ENCODE measurements around the gene GRIK5. TPM values are rescaled to one million over a fixed set of nuclear protein-coding genes. Genes with fewer than 3 reads are reported as not detected.
A peak's percentile ranks its signal among the peaks of the same experiment; 100 is the strongest.
"Not testable (repeated sequence)": the region's sequence is repeated elsewhere in the genome, so short reads cannot be mapped to it uniquely, and the experiment has no call there.

GRIK5 gene
- total RNA-seq, 2 experiments from 2014 or later, result 0.73 to 1.3 TPM

DNA sequence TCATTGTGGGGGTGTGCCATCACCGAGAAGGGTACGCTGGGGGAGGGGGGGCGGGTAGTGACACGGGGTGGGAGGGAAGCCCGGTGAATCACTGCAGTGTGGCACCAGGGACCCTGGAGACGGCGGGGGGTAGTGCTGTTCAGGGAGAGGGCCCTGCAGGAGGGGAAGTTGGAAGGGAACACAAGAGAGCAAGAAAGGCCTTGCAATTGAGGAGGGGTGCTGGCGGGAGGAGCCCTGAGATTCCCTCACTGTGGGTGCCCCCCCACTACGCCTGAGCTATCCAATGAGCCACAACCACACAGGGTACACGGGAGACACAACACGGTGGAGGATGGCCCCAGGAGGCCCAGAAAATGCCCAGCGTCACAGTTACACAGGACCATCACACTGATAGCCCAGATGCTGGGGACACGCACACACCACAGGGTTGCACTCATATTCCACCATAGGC lies 75.5 kb downstream of the GRIK5 start:
- no TSS peak for BruUV-seq (replicated peaks)
- Histone ChIP-seq H3K79me2 (ENCODE audit: insufficient read depth, low read depth, low read length) (no peaks in the 10 kb centered on the region), H4K20me1 (ENCODE audit: insufficient read depth, low read length) (no peaks in the 10 kb centered on the region), H2AFZ (ENCODE audit: low read length) (peak overlapping the region; percentile 85; the same call in 1 of the 2 replicates), H3K4me3 (ENCODE audit: low read depth, low read length, poor library complexity, severe bottlenecking) (peak overlapping the region; percentile 95), H3K27ac (ENCODE audit: low read depth, low read length, poor library complexity, severe bottlenecking) (no peak overlapping the region), H3K9me3 (ENCODE audit: low read length) (no peaks in the 10 kb centered on the region), H3K36me3 (ENCODE audit: insufficient read depth, low read length) (no peaks in the 10 kb centered on the region), H3K9me2 (ENCODE audit: insufficient read depth, low read length) (no peaks in the 10 kb centered on the region), H3K4me2 (ENCODE audit: low read length) (peak overlapping the region; percentile 99), H3K4me1 (ENCODE audit: insufficient read depth, low read length, poor library complexity, severe bottlenecking) (peaks cover 38% of the 10 kb centered on the region)
- no peak for TF ChIP-seq EZH2phosphoT487 (IDR thresholded peaks at IDR 0.05; ENCODE audit: borderline replicate concordance, low read depth, low read length)
- intact Hi-C loops (cut with micrococcal nuclease; ENCODE audit: unreplicated experiment), result loop anchor here (2.0 kb wide), 1 partner anchor 36 kb away; the partner anchor contains the start of gene RABAC1
- POLR2A ChIA-PET, result no interaction called here
- peak; percentile 36 for DNase-seq (ENCODE audit: low spot score)
- CTCF ChIA-PET (ENCODE audit: unreplicated experiment), result no interaction called here

DNA sequence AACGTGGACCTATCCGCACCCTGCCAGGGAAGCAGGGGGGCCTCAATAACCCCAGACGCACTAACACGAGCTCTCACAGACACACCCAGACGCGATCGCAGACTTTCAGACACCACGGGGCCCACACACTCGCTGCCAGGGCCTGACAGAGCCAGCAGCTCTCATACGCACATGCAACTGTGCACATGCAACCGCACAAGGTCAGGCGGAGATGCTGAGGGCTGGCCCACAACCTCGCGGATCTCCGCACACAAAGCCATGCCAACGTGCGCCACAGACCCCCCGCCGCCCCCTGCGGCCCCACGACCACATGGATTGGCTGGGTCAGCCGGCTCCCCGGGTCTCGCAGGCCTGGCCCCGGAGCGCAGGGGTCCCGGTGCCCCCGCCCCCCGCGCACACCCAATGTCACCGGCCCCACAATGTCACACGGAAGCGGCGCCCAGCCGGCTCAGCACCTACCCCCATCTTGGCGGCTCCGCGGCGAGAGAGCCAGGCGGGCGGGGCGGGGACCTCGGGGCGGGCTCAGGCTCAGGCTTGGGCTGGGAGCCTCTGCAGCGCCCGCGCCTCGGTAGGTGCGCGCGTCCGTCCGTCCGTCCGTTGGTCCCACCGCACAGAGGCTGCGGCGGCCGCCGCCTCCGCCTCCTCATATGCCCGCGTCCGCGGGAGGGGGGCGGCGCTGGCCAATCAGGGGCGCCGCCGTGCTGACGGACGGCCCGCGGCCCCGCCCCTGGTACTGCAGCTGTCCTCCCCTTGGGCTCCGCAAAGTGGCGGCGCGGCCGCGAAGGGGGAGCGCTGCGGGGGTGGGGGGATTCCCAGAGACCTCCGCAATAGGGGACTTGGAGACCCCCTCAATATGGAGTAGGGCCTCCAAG lies 76.2 kb downstream of the GRIK5 start, which contains the start of gene ATP1A3:
ATP1A3 (minus strand) TSS at position 619 of the 872 bp plus-strand sequence; CDS start at position 465, 154 bp downstream.
- intact Hi-C loops (cut with micrococcal nuclease; ENCODE audit: unreplicated experiment), result loop anchor here (2.0 kb wide), 1 partner anchor 35 kb away; the partner anchor contains the start of gene RABAC1
- H4K20me1 ChIP-seq (ENCODE audit: insufficient read depth, low read length), result no peaks in the 10 kb centered on the region
- H3K4me1 ChIP-seq (ENCODE audit: insufficient read depth, low read length, poor library complexity, severe bottlenecking), result peaks cover 38% of the 10 kb centered on the region
- H3K4me3 ChIP-seq (ENCODE audit: low read depth, low read length, poor library complexity, severe bottlenecking), result peak within 1 kb of the TSS; percentile 95
- no TSS peak for BruUV-seq (replicated peaks)
- no peaks in the 10 kb centered on the region for H3K79me2 ChIP-seq (ENCODE audit: insufficient read depth, low read depth, low read length)
- no peaks in the 10 kb centered on the region for H3K9me2 ChIP-seq (ENCODE audit: insufficient read depth, low read length)
- no peaks in the 10 kb centered on the region for H3K9me3 ChIP-seq (ENCODE audit: low read length)
- TF ChIP-seq EZH2phosphoT487 (IDR thresholded peaks at IDR 0.05; ENCODE audit: borderline replicate concordance, low read depth, low read length), result no peak
- TF ChIP-seq, protein P1, sequence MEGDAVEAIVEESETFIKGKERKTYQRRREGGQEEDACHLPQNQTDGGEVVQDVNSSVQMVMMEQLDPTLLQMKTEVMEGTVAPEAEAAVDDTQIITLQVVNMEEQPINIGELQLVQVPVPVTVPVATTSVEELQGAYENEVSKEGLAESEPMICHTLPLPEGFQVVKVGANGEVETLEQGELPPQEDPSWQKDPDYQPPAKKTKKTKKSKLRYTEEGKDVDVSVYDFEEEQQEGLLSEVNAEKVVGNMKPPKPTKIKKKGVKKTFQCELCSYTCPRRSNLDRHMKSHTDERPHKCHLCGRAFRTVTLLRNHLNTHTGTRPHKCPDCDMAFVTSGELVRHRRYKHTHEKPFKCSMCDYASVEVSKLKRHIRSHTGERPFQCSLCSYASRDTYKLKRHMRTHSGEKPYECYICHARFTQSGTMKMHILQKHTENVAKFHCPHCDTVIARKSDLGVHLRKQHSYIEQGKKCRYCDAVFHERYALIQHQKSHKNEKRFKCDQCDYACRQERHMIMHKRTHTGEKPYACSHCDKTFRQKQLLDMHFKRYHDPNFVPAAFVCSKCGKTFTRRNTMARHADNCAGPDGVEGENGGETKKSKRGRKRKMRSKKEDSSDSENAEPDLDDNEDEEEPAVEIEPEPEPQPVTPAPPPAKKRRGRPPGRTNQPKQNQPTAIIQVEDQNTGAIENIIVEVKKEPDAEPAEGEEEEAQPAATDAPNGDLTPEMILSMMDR (conservative IDR thresholded peaks at IDR 0.05; ENCODE audit: low read length), result no peak
- peak; percentile 87 for DNase-seq (ENCODE audit: low spot score)
- peak within 1 kb of the TSS; percentile 15 for H3K27ac ChIP-seq (ENCODE audit: low read depth, low read length, poor library complexity, severe bottlenecking)
- peaks cover under 1% of the 10 kb centered on the region; the same call in 1 of the 2 replicates for H3K36me3 ChIP-seq (ENCODE audit: insufficient read depth, low read length)
- H3K4me2 ChIP-seq (ENCODE audit: low read length), result peak within 1 kb of the TSS; percentile 99
- ChIA-PET CTCF (ENCODE audit: unreplicated experiment) (no interaction called here), POLR2A (no interaction called here)
- peak within 1 kb of the TSS; percentile 85 for H2AFZ ChIP-seq (ENCODE audit: low read length)

DNA sequence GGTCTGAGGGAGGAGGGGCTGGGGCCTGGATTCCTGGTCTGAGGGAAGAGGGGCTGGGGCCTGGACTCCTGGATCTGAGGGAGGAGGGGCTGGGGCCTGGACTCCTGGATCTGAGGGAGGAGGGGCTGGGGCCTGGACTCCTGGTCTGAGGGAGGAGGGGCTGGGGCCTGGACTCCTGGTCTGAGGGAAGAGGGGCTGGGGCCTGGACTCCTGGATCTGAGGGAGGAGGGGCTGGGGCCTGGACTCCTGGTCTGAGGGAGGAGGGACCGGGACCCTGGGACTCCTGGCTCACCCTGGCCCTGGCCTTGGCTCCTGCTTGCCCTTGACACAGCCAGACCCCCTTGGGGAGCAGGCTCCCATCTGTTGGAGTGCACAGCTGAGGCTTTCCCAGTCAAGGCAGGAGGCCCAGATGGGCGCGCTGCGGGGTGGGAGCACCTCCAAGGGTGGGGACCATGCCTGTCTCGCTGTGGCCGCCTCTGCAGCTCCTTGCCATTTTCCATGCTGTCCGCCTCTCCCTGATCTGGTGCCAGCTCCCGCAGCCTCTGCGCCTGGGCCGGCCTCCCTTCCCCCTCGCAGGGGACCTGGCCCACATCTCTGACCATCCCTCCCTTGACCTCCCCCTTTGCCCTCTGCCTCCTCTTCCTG lies 78.0 kb downstream of the GRIK5 start:
- BruUV-seq (replicated peaks); H3K27ac ChIP-seq (ENCODE audit: low read depth, low read length, poor library complexity, severe bottlenecking); intact Hi-C loops (cut with micrococcal nuclease; ENCODE audit: unreplicated experiment); POLR2A ChIA-PET; H3K9me3 ChIP-seq (ENCODE audit: low read length); H4K20me1 ChIP-seq (ENCODE audit: insufficient read depth, low read length); H3K9me2 ChIP-seq (ENCODE audit: insufficient read depth, low read length); H2AFZ ChIP-seq (ENCODE audit: low read length); H3K79me2 ChIP-seq (ENCODE audit: insufficient read depth, low read depth, low read length); CTCF ChIA-PET (ENCODE audit: unreplicated experiment); DNase-seq (ENCODE audit: low spot score); H3K4me3 ChIP-seq (ENCODE audit: low read depth, low read length, poor library complexity, severe bottlenecking): not testable (repeated sequence)
- Histone ChIP-seq H3K4me2 (ENCODE audit: low read length) (peak overlapping the region; percentile 99), H3K4me1 (ENCODE audit: insufficient read depth, low read length, poor library complexity, severe bottlenecking) (peaks cover 23% of the 10 kb centered on the region), H3K36me3 (ENCODE audit: insufficient read depth, low read length) (peaks cover 18% of the 10 kb centered on the region; the same call in 1 of the 2 replicates)

Measured in OCI-LY7 (cell line).